Fibroblast of lung (primary cell): ENCODE measurements around the gene EPN3. TPM values are rescaled to one million over a fixed set of nuclear protein-coding genes. Genes with fewer than 3 reads are reported as not detected.

Experiments
- DNase-seq, 2 donors: peaks; one replicate each; pipeline versions ENCODE4 v3.0.0 to v3.0.0-alpha.2; 2010; ENCODE audit warnings: low read depth in 2 of 2
- H2AFZ ChIP-seq: 2 replicates; pipeline ENCODE4 v1.5.1; 2012; ENCODE audit warnings: low read length, control low read depth, inconsistent platforms
- H3K27ac ChIP-seq: 2 replicates; pipeline ENCODE4 v1.5.1; 2011; ENCODE audit warnings: low read length, control low read depth; ENCODE audit not compliant: insufficient read depth
- H3K27me3 ChIP-seq: 2 replicates; pipeline ENCODE4 v1.5.1; 2011; ENCODE audit warnings: mild to moderate bottlenecking, low read length; ENCODE audit not compliant: control insufficient read depth, insufficient read depth
- H3K36me3 ChIP-seq: 2 replicates; pipeline ENCODE4 v1.5.1; 2011; ENCODE audit warnings: low read length; ENCODE audit not compliant: control insufficient read depth, insufficient read depth
- H3K4me1 ChIP-seq: 2 replicates; pipeline ENCODE4 v1.5.1; 2011; ENCODE audit warnings: low read length; ENCODE audit not compliant: control insufficient read depth, insufficient read depth; ENCODE audit errors: extremely low read depth
- H3K4me2 ChIP-seq: 2 replicates; pipeline ENCODE4 v1.5.1; 2011; ENCODE audit warnings: low read length, control low read depth; ENCODE audit not compliant: insufficient read depth; ENCODE audit errors: extremely low read depth
- H3K4me3 ChIP-seq, 4 experiments: fragments of 200-600 bp in 1 of 4; sonication (generic) in 1 of 4; replicated peaks in 1 of 4; 2 replicates each; pipeline ENCODE4 v1.5.1; 2011 to 2016; ENCODE audit warnings: low read length in 4 of 4, low read depth in 3 of 4, mild to moderate bottlenecking in 3 of 4, control low read depth in 2 of 4, inconsistent platforms in 1 of 4, mixed read lengths in 1 of 4; ENCODE audit not compliant: insufficient read depth in 1 of 4; ENCODE audit errors: control extremely low read depth in 1 of 4
- H3K79me2 ChIP-seq: 2 replicates; pipeline ENCODE4 v1.5.1; 2012; ENCODE audit warnings: mild to moderate bottlenecking, low read length, inconsistent platforms; ENCODE audit not compliant: control insufficient read depth, insufficient read depth
- H3K9ac ChIP-seq: 2 replicates; pipeline ENCODE4 v1.5.1; 2011; ENCODE audit warnings: mild to moderate bottlenecking, low read length, control low read depth; ENCODE audit not compliant: insufficient read depth
- H3K9me3 ChIP-seq: 2 replicates; pipeline ENCODE4 v1.5.1; 2012; ENCODE audit warnings: low read depth, low read length; ENCODE audit not compliant: control insufficient read depth, insufficient read depth
- H4K20me1 ChIP-seq: 2 replicates; pipeline ENCODE4 v1.5.1; 2011; ENCODE audit warnings: low read length; ENCODE audit not compliant: control insufficient read depth, insufficient read depth; ENCODE audit errors: extremely low read depth
- CTCF ChIP-seq, 2 donors: IDR thresholded peaks in 1 of 2; conservative IDR thresholded peaks in 1 of 2; 1 replicate in 1 of 2; 2 replicates in 1 of 2; pipeline ENCODE4 v1.5.1; 2011 to 2012; ENCODE audit warnings: low read length in 2 of 2, control low read depth in 1 of 2, inconsistent platforms in 1 of 2, low read depth in 1 of 2, mild to moderate bottlenecking in 1 of 2
- EZH2 ChIP-seq: IDR thresholded peaks from 2 replicates; pipeline ENCODE4 v1.5.1; 2012; ENCODE audit warnings: low read length, control low read depth, mild to moderate bottlenecking; ENCODE audit errors: missing control alignments
- polyA minus RNA-seq: library from RNA; depleted of rRNA, polyadenylated mRNA; stranded (reverse); fragments of >200 nt; gene quantifications from 2 replicates; pipeline ENCODE4 v1.2.3, GENCODE V29; 2011; ENCODE audit warnings: low replicate concordance
- polyA plus RNA-seq, 2 donors: library from polyadenylated mRNA; depleted of rRNA in 1 of 2; stranded (reverse) in 1 of 2; unstranded in 1 of 2; fragments of >200 nt; gene quantifications; 2 replicates each; pipeline ENCODE4 v1.2.1, GENCODE V29; 2011 to 2012; ENCODE audit warnings: missing spikeins in 1 of 2
- total RNA-seq: library from RNA; depleted of rRNA; stranded (reverse); fragments of >200 nt; gene quantifications from 2 replicates; pipeline ENCODE4 v1.2.1, GENCODE V29; 2014

EPN3 gene
- total RNA-seq (under 0.01 TPM in 1 of 2 replicates, not detected in the other), polyA plus RNA-seq (not detected in 2 replicates), polyA minus RNA-seq (not detected in 2 replicates)
- polyA plus RNA-seq (2012), result not detected in 2 replicates

- H3K4me2 ChIP-seq, result peak within 1 kb of the TSS; percentile 68
- no peak within 1 kb of the TSS for H3K4me3 ChIP-seq
- H3K36me3 ChIP-seq, result no peaks in the 10 kb centered on the region
- H3K79me2 ChIP-seq, result no peaks in the 10 kb centered on the region
- no peaks in the 10 kb centered on the region for H3K9me3 ChIP-seq
- H3K9ac ChIP-seq, result no peak within 1 kb of the TSS
- H4K20me1 ChIP-seq, result no peaks in the 10 kb centered on the region
- H2AFZ ChIP-seq, result no peak within 1 kb of the TSS
- no peak within 1 kb of the TSS for H3K27ac ChIP-seq
- peaks cover 32% of the 10 kb centered on the region for H3K27me3 ChIP-seq
- TF ChIP-seq EZH2, result no peak
- no peak for TF ChIP-seq CTCF (conservative IDR thresholded peaks at IDR 0.05 in 1 of 2, IDR thresholded peaks at IDR 0.05 in 1 of 2; ENCODE audit: low read depth in 1 of 2, low read length in 2 of 2)
- DNase-seq, result no peak
- H3K4me1 ChIP-seq, result no peaks in the 10 kb centered on the region
Measured at GRCh38 chr17:50532452-50533024, at the start of gene EPN3. Gene EPN3, plus strand, starts transcription at chr17:50532735. Its CDS starts 3,822 bp downstream, at chr17:50536557.

GRCh38 chr17:50483266-50483665 lies 49.3 kb upstream of the EPN3 start:
- Histone ChIP-seq H3K27me3 (no peaks in the 10 kb centered on the region), H3K79me2 (peaks cover 6% of the 10 kb centered on the region), H2AFZ (no peak overlapping the region), H3K9me3 (no peaks in the 10 kb centered on the region), H3K4me1 (peaks cover 12% of the 10 kb centered on the region), H4K20me1 (no peaks in the 10 kb centered on the region), H3K27ac (peak overlapping the region; percentile 65), H3K36me3 (peaks cover 8% of the 10 kb centered on the region), H3K9ac (no peak overlapping the region), H3K4me2 (no peak overlapping the region), H3K4me3 (no peak overlapping the region)
- no peak for DNase-seq
- TF ChIP-seq CTCF (conservative IDR thresholded peaks at IDR 0.05 in 1 of 2, IDR thresholded peaks at IDR 0.05 in 1 of 2; ENCODE audit: low read depth in 1 of 2, low read length in 2 of 2) (no peak), EZH2 (no peak)

- H4K20me1 ChIP-seq, result no peaks in the 10 kb centered on the region
- peaks cover 11% of the 10 kb centered on the region for H3K4me1 ChIP-seq
- no peak overlapping the region for H3K27ac ChIP-seq
- no peak for DNase-seq
- H3K9me3 ChIP-seq, result no peaks in the 10 kb centered on the region
- TF ChIP-seq CTCF (conservative IDR thresholded peaks at IDR 0.05 in 1 of 2, IDR thresholded peaks at IDR 0.05 in 1 of 2; ENCODE audit: low read depth in 1 of 2, low read length in 2 of 2) (no peak), EZH2 (no peak)
- H3K27me3 ChIP-seq, result no peaks in the 10 kb centered on the region
- H3K79me2 ChIP-seq, result peaks cover 6% of the 10 kb centered on the region
- H3K9ac ChIP-seq, result no peak overlapping the region
- no peak overlapping the region for H2AFZ ChIP-seq
- no peak overlapping the region for H3K4me2 ChIP-seq
- no peak overlapping the region for H3K4me3 ChIP-seq
- H3K36me3 ChIP-seq, result peaks cover 8% of the 10 kb centered on the region
Measured at GRCh38 chr17:50484386-50485155, 48.0 kb upstream of the EPN3 start.
